HG02588 (cell line): ENCODE measurements around the gene ACVR1.
"Not testable (repeated sequence)": the region's sequence is repeated elsewhere in the genome, so short reads cannot be mapped to it uniquely, and the experiment has no call there.

Experiments used
- ATAC-seq: cut with Tn5 transposase; IDR thresholded peaks from one replicate; pipeline ENCODE4 v1.9.1; 2021; ENCODE audit warnings: mild to moderate bottlenecking, moderate library complexity; ENCODE audit not compliant: unreplicated experiment

Gene ACVR1

GRCh38 chr2:157764386-157764785, 111.7 kb downstream of the ACVR1 start:
- no peak for ATAC-seq

DNA sequence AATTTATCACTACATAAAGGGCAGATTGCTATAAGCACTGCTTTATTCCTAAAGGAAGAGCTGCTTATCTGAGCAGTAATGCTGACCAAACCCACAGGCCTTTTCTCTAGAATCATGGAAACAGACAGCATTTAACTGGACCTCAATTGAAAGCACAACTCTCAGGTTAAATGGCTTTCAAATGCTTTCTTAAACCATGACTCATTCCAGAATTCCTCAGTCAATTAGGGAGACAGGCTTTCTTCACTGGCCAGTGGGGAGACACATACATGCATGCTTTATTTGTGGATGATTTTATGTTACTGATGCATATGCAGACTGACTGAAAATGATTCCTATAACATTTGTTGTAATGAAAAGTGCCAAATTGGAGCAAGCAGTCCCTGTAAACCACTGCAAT, 114.6 kb downstream of the ACVR1 start:
- no peak for ATAC-seq

- ATAC-seq: no peak
These were observed 115.2 kb downstream of the ACVR1 start for GRCh38 chr2:157760949-157761348.

DNA sequence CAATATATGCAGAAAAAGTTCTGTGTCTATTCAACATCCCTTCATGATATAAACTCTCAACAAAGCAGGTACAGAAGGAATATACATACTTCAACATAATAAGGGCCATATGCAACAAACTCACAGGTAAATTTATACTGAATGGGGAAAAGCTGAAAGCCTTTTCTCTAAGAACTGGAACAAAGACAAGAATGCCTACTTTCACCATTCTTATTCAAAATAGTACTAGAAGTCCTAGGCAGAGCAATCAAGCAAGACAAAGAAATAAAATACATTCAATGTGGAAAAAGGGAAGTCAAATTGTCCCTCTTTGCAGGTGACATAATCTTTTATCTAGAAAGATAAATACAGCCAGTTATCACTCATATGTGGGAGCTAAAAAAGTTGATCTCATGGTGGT, 116.3 kb downstream of the ACVR1 start:
- ATAC-seq: no peak

DNA sequence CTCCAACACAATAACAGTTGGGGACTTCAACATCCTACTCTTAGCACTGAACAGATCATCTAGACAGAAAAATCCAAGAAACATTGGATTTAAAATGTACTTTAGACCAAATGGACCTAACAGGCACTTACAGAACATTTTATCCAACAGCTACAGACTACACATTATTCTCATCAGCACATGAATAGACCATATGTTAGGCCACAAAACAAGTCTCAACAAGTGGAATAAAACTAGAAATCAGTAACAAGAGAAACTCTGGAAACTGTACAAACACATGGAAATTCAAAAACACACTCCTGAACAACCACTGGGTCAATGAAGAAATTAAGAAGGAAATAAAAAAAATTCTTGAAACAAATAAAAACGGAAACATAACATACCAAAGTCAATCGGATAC, 117.5 kb downstream of the ACVR1 start:
- no peak for ATAC-seq

GRCh38 chr2:157757500-157757899, 118.6 kb downstream of the ACVR1 start:
- no peak for ATAC-seq

- not testable (repeated sequence) for ATAC-seq
These were observed 119.7 kb downstream of the ACVR1 start for GRCh38 chr2:157756447-157756846.

DNA sequence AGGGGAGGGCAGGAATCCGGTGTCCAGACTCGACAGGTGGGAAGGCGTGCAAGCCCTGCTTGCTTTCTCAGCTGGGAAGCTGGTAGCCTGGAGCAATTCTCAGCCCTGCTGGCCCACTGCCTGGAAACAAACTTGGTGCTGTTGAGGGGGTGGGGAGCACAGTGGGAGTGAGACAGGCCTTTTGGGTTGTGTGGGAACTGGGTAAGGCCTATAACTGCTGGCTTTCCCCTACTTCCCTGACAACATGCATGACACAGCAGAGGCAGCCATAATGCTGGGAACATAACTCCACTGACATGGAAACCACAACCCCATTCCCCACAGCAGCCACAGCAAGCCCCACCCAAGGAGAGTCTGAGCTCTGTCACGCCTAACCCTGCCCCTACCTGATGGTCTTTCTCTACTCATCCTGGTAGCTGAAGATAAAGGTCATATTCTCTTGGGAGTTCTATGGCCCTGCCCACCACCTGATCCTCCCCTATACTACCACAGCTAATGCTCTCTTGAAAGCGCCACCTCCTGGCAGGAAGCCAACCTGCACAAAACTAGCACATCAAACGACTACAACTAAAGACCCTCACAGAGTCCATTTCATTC, 124.6 kb downstream of the ACVR1 start:
- ATAC-seq: peak; percentile 65

- ATAC-seq: no peak
These were observed 126.4 kb downstream of the ACVR1 start for GRCh38 chr2:157749684-157750083.

- no peak for ATAC-seq
These were observed 127.6 kb downstream of the ACVR1 start for GRCh38 chr2:157748371-157749142.

DNA sequence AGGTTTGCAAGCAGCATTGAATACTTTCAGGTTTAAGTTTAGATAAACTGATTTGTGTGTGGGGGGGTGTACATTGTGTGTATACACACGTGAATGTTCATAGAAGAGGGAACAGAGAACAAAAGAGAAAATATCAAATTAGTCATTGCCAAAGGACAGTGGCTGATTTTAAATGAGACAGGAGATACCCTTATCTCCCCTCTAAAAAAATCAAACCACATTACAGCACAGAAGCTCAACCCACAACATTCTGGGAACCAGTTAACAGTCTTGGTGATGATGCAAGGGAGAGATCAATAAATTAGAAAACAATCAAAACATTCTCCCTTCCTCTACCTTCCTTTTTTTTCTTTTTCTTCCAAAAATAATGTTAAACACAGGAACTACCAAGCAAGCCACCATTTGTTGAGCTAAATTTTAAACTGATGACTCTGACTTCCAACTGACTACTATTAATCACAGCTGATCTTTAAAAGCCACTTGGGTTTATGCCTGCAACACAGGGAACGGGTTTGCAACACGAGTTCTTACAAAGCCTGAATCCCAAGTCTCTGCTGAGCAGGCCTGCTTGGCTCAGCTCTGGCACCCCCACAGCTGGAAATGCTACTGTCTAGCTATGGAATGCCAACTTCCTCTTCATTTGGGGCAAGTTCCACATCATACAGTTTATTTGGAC, 128.3 kb downstream of the ACVR1 start:
- ATAC-seq: no peak

GRCh38 chr2:157747280-157747679, 128.8 kb downstream of the ACVR1 start:
- ATAC-seq: no peak

GRCh38 chr2:157746234-157746950, 129.7 kb downstream of the ACVR1 start:
- no peak for ATAC-seq

- ATAC-seq: no peak
These were observed 131.5 kb downstream of the ACVR1 start for GRCh38 chr2:157744571-157745076.

DNA sequence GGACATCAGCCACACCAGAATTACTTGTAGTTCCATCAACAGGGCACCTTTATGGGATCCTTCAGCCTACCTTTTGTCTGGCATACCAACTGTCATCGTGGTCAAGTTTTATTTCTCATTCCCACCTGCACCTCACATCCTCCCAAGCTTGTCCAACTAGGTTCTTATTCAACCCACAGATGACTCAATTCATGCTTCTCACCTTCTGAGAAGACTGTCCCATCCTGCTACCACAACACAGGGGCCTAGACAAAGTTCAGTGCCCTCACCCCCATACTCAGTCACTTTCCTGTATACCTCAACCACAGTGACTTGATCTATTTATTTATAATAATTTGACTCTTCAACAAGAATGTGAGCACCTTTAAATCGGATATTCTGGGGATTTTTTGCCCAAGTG, 133.1 kb downstream of the ACVR1 start:
- ATAC-seq: peak; percentile 65

- no peak for ATAC-seq
These were observed 134.2 kb downstream of the ACVR1 start for GRCh38 chr2:157741819-157742484.

DNA sequence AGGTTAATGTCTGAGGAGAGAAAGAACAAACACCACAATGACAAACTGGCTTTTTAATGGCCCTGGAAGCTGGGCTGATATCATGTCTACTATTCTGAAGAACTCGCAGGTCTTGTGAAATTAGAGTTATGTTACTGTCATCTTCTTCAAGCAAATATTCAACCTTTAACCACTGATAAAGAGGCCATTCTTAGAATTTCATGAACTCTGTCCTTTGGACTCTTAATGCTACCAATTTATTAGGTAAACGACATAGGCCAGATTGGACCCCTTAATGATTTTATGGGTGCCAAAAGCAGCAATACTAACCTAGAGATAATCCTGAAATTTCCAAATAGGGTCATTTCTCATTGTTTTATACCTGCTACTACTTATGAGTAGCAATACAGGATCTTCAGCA, 138.5 kb downstream of the ACVR1 start:
- no peak for ATAC-seq

DNA sequence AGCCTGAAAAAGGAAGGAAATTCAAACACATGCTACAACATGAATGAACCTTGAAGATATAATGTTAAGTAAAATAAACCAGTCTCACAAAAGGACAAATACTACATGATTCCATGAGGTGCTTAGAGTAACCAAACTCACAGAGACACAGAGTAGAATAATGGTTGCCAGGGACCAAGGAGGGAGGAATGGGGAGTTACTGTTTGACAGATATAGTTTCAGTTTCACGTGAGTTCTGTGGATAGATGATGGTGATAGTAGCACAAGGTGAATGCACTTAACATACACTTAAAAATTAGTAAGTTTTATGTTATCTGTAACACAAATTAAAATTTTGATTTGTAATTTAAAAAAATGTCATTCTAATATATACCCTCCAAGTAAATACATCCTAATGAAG, 140.6 kb downstream of the ACVR1 start:
- ATAC-seq: peak; percentile 53

DNA sequence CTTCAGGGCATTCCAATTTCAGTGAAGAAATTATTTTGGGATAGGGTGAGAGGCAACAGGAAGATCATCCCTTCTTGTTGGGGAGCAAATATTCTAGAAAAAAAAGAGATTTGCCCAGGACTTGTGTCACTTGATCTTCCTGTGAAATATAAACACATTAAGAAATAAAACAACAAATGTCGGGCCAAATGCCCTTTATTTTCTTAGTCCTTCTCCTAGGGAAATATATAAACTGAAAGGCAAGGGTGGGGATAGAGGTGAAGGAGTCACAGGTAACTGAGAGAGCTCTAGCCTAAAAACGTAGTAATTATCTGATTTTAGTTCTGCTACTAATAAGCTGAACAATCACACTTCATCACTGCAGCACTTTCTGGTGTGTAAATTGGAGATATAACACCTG, 142.9 kb downstream of the ACVR1 start:
- no peak for ATAC-seq

DNA sequence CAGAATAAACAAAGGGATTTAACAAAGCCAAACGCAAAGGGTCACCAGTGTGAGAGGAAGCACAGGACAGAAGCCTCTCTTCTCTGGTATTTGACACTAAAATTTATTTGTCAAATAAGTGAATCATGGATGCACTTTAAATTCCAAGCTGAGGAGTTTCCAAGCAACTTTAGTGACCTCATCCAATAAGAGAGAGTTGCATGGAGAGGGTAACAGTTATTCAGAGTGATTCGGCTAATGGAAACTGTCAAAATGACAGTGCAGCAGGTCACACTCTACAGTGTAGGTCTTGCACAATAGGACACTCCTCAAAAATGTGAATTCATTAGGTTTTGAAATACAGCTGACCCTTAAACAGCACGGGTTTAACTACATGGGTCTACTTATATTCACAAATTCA, 143.5 kb downstream of the ACVR1 start:
- no peak for ATAC-seq

DNA sequence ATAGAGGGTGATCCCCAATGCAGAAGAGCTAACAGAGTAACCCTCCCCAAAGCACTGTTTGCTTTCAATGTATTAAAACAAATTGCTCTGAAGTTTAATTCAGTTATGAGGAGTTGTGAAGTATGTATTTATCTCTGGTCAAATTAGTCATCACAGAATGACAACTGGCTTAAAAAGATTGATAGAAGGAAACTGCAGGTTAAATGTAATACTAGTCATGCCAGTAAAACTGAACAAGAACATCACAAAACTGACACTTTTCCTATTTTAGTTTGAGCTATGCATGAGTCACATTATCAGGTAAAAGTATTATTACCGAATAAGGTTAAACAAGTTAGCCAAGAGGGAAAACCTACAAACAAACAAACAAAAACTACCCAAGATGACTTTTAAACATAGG, 148.4 kb downstream of the ACVR1 start:
- ATAC-seq: no peak
